ENCODE data around the gene ZNF507. TPM values are rescaled to one million over a fixed set of nuclear protein-coding genes. Genes with fewer than 3 reads are reported as not detected.
A peak's percentile ranks its signal among the peaks of the same experiment; 100 is the strongest.

The ZNF507 gene
- total and polyA plus RNA-seq, 9 of the 15 experiments (the other 6 are each of a cell fraction or from before 2014, with no cell fraction given), result 2.9 to 25.0 (median 10.4) TPM

DNA sequence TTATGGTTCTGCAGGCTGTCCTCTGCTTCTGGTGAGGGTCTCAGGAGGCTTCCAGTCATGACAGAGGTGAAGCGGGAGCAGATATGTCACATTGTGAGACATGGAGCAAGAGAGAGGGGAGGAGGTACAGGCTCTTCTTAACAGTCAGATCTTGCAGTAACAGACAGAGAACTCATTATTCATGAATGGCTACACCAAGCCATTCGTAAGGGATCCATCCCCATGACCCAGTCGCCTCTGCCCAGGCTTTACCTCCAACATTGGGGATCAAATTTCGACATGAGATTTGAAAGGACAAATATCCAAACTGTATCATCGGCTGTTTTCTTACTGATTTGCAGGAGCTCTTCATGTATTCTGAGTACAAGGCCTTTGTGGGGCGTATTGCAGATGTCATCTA lies 21.7 kb downstream of the ZNF507 start:
- Histone ChIP-seq H3K27ac (ENCODE audit: extremely low read depth, low read depth, low read length) (no peak overlapping the region), H3K9ac (ENCODE audit: insufficient read depth in 1 of 2, low read depth in 2 of 2, low read length in 2 of 2) (no peak overlapping the region), H3K9me3 (replicated peaks; ENCODE audit: control insufficient read depth, insufficient read depth, low read depth, low read length) (peaks cover under 1% of the 10 kb centered on the region; the same call in 1 of the 2 replicates), H2AFZ (ENCODE audit: low read depth, low read length) (no peak overlapping the region), H3K4me3 (no peak overlapping the region), H3K79me2 (ENCODE audit: control insufficient read depth, insufficient read depth, low read length) (peaks cover 61% of the 10 kb centered on the region), H3K4me1 (replicated peaks in 1 of 2; ENCODE audit: control insufficient read depth in 2 of 2, insufficient read depth in 2 of 2, low read length in 2 of 2) (peaks cover 4 to 18% of the 10 kb centered on the region in 2 experiments; a peak in 4 of 5 replicates), H3K36me3 (ENCODE audit: control insufficient read depth, insufficient read depth, low read length) (peaks cover 80% of the 10 kb centered on the region), H4K20me1 (replicated peaks; ENCODE audit: control insufficient read depth, insufficient read depth, low read length) (no peaks in the 10 kb centered on the region), H3K9me1 (ENCODE audit: control insufficient read depth, insufficient read depth, low read length) (no peaks in the 10 kb centered on the region), H3K27me3 (ENCODE audit: control insufficient read depth in 2 of 2, insufficient read depth in 2 of 2, low read length in 2 of 2) (no peaks in the 10 kb centered on the region), H3K4me2 (ENCODE audit: insufficient read depth, low read length) (0 out of 2 replicates have a peak overlapping the region, but pooled peaks have one; percentile 10)
- 67% methylated on average over 6 of the region's 6 CpGs for WGBS (ENCODE audit: insufficient coverage, low coverage, missing lambda C conversion rate)
- ChIA-PET CTCF (ENCODE audit: low intra/inter-chr PET ratio) (no interaction called here), POLR2A (interaction anchor here (1.3 kb wide), 1 partner anchor 28 kb away, joined by 3 read pairs; no protein-coding TSS in a partner anchor)
- no peak for ATAC-seq
- BruUV-seq (replicated peaks), result no TSS peak
- in situ Hi-C loops (cut with MboI), result no loop called here
- intact Hi-C loops (cut with micrococcal nuclease), result no loop called here
- no peak for DNase-seq (ENCODE audit: extremely low read depth in 1 of 4, low spot score in 3 of 4)
- FAIRE-seq, result peak; percentile 29
- TF ChIP-seq SMAD3 (CRISPR knock-in tag; conservative IDR thresholded peaks at IDR 0.05) (no peak), LCOR (CRISPR knock-in tag; IDR thresholded peaks at IDR 0.05) (no peak), ZNF253 (CRISPR knock-in tag; conservative IDR thresholded peaks at IDR 0.05) (no peak), ZNF347 (CRISPR knock-in tag; IDR thresholded peaks at IDR 0.05; ENCODE audit: low read depth) (no peak), ZNF766 (CRISPR knock-in tag; conservative IDR thresholded peaks at IDR 0.05) (0 out of 2 replicates have a peak, but pooled peaks have one; percentile 76)
- TF ChIP-seq, protein P1, sequence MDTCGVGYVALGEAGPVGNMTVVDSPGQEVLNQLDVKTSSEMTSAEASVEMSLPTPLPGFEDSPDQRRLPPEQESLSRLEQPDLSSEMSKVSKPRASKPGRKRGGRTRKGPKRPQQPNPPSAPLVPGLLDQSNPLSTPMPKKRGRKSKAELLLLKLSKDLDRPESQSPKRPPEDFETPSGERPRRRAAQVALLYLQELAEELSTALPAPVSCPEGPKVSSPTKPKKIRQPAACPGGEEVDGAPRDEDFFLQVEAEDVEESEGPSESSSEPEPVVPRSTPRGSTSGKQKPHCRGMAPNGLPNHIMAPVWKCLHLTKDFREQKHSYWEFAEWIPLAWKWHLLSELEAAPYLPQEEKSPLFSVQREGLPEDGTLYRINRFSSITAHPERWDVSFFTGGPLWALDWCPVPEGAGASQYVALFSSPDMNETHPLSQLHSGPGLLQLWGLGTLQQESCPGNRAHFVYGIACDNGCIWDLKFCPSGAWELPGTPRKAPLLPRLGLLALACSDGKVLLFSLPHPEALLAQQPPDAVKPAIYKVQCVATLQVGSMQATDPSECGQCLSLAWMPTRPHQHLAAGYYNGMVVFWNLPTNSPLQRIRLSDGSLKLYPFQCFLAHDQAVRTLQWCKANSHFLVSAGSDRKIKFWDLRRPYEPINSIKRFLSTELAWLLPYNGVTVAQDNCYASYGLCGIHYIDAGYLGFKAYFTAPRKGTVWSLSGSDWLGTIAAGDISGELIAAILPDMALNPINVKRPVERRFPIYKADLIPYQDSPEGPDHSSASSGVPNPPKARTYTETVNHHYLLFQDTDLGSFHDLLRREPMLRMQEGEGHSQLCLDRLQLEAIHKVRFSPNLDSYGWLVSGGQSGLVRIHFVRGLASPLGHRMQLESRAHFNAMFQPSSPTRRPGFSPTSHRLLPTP (IDR thresholded peaks at IDR 0.05; ENCODE audit: borderline replicate concordance, extremely low read depth, insufficient read length), result no peak
- TF ChIP-seq, protein P2, sequence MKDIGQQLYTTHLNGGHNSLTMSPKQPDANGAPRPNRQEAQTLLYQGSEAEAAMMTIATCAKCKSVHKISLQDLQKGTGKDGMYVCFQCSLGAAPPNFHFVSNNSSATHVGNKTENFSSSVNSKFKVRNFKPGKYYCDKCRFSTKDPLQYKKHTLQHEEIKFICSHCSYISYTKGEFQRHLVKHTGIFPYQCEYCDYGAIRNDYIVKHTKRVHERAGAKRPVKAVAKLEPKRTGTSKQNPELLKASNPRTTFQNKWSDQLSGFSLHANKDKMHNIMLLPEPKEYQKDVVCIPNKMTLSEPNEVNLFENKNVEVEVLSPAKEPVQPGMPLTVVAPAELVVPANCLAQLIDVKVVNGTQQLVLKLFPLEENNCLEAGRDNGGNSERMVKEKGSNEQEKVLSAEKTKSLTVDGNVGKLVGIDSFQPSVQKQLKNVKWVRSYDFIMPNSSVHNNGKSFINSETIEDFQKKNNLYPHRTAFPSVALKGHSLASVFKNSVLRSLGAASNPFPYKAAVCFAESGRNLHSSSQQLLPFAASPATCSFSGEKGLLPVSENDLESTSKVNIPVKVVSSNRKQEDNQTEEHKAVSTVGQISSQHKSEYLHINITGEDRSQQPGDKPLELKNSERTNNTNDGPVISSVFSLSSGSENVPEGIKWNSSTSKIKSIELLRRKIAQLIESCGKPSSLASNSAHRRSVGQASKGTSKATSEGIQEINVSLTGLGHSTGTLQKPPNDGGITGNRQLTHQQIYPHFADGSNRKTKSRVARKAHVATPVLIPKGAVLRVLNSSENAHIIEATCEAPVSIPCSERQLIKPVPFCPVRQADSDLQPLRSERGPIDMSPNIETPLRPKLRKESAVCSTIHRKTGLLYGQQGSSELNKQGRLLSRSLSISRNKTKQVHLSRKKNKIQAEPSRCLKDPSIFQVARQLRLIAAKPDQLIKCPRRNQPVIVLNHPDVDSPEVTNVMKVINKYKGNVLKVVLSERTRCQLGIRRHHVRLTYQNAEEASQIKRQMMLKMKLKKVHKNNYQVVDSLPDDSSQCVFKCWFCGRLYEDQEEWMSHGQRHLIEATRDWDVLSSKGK (CRISPR knock-in tag; IDR thresholded peaks at IDR 0.05), result no peak
- TF ChIP-seq, protein P3, sequence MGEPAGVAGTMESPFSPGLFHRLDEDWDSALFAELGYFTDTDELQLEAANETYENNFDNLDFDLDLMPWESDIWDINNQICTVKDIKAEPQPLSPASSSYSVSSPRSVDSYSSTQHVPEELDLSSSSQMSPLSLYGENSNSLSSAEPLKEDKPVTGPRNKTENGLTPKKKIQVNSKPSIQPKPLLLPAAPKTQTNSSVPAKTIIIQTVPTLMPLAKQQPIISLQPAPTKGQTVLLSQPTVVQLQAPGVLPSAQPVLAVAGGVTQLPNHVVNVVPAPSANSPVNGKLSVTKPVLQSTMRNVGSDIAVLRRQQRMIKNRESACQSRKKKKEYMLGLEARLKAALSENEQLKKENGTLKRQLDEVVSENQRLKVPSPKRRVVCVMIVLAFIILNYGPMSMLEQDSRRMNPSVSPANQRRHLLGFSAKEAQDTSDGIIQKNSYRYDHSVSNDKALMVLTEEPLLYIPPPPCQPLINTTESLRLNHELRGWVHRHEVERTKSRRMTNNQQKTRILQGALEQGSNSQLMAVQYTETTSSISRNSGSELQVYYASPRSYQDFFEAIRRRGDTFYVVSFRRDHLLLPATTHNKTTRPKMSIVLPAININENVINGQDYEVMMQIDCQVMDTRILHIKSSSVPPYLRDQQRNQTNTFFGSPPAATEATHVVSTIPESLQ (CRISPR knock-in tag; IDR thresholded peaks at IDR 0.05), result no peak
